Fibroblast of villous mesenchyme (primary cell): ENCODE results near the gene NAPG. TPM values are rescaled to one million over a fixed set of nuclear protein-coding genes. Genes with fewer than 3 reads are reported as not detected.

Experiments used
- DNase-seq: peaks from one replicate; pipeline ENCODE4 v3.0.0-alpha.2; 2010; ENCODE audit warnings: low read depth
- H3K4me3 ChIP-seq: 2 replicates; pipeline ENCODE4 v1.5.1; 2011; ENCODE audit warnings: low read depth, mild to moderate bottlenecking, low read length
- total RNA-seq: library from RNA; depleted of rRNA; stranded (reverse); fragments of >200 nt; gene quantifications from 2 replicates; pipeline ENCODE4 v1.2.3, GENCODE V29; 2012
- TF ChIP-seq, protein P1 (sequence below): IDR thresholded peaks from 2 replicates; pipeline ENCODE4 v1.5.1; 2012; ENCODE audit warnings: low read depth, mild to moderate bottlenecking, low read length; ENCODE audit not compliant: insufficient read depth

Gene NAPG
- total RNA-seq, 1 donor: 67.8 TPM

DNA sequence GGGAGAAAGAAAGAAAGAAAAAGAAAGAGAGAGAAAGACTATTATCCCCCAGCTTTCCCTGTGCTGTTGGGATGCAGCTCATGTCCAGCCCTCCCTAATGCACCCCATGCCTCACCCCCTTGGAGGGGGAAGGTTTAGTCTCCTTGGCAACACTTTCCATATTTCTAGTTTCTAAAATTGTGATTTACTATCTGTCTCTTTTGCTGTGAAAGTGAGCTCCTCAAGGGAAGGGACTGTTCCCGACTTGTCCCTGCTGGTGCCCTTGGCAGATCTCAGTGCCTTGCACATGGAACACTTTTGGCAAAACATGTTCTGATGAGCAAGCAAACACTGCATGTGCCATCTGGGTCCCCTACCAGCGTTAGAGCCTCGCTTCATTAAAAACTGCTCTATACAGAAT lies 11.7 kb upstream of the NAPG start:
- H3K4me3 ChIP-seq: no peak overlapping the region
- DNase-seq: no peak
- TF ChIP-seq, protein P1, sequence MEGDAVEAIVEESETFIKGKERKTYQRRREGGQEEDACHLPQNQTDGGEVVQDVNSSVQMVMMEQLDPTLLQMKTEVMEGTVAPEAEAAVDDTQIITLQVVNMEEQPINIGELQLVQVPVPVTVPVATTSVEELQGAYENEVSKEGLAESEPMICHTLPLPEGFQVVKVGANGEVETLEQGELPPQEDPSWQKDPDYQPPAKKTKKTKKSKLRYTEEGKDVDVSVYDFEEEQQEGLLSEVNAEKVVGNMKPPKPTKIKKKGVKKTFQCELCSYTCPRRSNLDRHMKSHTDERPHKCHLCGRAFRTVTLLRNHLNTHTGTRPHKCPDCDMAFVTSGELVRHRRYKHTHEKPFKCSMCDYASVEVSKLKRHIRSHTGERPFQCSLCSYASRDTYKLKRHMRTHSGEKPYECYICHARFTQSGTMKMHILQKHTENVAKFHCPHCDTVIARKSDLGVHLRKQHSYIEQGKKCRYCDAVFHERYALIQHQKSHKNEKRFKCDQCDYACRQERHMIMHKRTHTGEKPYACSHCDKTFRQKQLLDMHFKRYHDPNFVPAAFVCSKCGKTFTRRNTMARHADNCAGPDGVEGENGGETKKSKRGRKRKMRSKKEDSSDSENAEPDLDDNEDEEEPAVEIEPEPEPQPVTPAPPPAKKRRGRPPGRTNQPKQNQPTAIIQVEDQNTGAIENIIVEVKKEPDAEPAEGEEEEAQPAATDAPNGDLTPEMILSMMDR: no peak

DNA sequence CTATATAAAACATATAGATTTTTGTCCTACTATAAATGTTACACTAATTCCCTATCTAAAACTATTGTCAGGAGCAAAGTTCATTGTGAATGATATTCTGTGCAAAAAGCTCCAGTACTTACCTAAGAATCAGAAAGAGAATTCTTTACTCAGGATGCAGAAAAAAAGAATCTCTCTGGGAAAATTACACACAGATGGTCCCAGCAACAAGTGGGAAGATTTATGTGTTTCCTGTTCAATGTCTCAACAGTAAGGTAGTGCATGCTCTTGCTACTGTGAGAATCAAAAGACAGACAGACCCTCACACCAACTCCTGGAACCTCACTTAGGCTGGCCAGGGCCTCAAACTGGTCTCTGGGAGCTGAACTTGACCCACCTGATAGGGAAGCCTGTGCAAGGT lies 11.2 kb upstream of the NAPG start:
- DNase-seq: peak; percentile 41
- no peak overlapping the region for H3K4me3 ChIP-seq
- TF ChIP-seq, protein P1: no peak

DNA sequence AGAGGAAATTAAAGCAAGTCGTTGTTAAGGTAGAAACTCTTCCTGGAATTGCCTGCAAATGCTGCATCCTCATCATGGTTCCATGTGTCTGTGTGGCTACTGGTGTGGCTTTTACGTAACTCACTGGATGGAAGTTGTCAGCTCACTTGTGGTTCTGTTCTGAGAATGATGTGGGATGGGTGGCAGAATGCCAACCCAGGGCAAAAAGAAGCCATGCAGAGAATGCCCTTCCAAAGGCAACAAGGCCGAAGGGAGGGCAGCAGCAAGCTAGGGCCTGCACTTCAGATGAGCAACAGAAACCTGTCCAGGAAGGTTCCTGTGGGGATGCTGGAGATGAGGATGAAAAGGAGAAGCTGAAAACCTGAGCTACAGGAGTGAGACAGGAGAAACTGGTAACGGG lies 10.4 kb upstream of the NAPG start:
- no peak overlapping the region for H3K4me3 ChIP-seq
- DNase-seq: no peak
- TF ChIP-seq, protein P1: no peak

DNA sequence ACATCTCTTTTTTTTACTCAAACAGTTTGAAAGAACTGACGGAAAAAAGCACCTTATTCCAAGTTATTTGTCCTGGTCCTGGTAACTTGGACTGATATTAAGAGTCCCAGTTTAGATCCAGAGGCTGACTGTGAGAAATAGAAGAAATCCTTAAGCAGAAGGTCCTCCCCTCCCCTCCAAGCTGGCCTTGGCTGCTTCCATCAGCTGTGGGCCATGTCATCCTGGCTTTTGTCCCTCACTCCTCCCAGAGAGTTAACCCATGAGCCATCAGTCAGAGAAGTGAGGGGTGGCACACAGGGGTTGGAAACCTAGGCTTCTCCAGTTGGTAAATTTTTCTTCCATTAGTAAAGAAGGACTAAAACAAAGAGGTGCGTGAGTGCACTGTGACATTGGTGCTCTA lies 9.7 kb upstream of the NAPG start:
- no peak overlapping the region for H3K4me3 ChIP-seq
- no peak for DNase-seq
- TF ChIP-seq, protein P1: no peak

DNA sequence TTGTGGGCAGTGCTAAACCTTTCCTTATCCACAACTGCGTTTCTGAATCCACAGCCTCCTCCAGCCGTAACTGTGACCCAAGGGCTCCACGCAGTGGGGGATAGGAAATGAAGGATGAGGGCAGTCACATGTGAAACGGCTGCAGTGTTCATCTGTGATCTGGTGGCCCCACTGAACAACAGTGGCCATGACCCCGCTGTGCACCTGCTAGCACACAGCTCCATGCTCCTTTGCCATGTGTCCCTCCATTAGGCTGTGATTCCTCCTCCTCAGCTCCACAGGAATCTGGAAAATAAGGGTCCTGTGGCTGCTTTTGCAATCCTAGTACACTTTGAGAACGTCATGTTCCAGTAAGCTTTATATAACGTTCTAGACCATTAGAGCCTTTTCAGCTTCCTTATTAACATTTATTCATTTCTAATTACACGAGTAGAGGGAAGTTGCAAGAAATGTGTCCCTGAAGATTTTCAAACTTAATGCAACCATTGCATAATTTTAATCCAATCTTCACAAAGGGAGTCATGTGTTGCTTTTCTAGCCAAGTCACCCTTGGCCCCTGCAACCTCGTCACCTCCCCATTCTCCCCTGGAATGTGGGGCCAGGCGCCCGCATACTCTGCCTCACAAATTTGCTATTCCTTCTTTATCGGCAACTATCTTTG lies 7.1 kb upstream of the NAPG start:
- no peak overlapping the region for H3K4me3 ChIP-seq
- DNase-seq: peak; percentile 73
- TF ChIP-seq, protein P1: peak; percentile 46

DNA sequence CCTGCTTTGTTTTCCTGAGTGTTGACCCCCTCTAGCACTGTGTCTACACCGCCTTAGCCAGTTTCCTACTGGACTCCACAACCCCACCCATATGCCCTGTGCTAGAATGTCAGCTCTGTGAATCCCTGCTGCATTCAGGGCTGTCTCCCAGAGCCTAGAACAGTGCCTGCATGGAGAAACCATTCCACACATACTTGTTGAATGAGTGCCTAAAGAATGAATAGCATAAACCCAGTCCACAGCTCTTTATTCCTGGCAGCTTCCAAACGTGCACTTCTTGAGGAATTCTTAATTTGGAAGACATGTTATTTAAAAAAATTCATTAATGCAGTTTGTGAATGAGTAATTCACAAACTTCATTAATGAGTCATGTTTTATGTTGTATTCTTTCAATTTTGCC lies 6.5 kb upstream of the NAPG start:
- DNase-seq: no peak
- TF ChIP-seq, protein P1: no peak
- no peak overlapping the region for H3K4me3 ChIP-seq
